Dendritic cell treated with granulocyte-macrophage colony-stimulating factor and Interleukin-4, amounts not matched to agents 40 ng/mL and 50 ng/mL, for 4 days (primary cell): Measurements from ENCODE around the gene VSIG10.
"Not testable (repeated sequence)": the region's sequence is repeated elsewhere in the genome, so short reads cannot be mapped to it uniquely, and the experiment has no call there.

ENCODE experiments used
- H3K27ac Mint-ChIP-seq: one replicate; pipeline ENCODE4 v1.8.0; 2022; ENCODE audit warnings: mild to moderate bottlenecking, mixed read lengths
- H3K27me3 Mint-ChIP-seq: one replicate; pipeline ENCODE4 v1.8.0; 2022; ENCODE audit warnings: mild to moderate bottlenecking, mixed read lengths
- H3K36me3 Mint-ChIP-seq: one replicate; pipeline ENCODE4 v1.8.0; 2022; ENCODE audit warnings: low read depth, mixed read lengths
- H3K4me1 Mint-ChIP-seq: one replicate; pipeline ENCODE4 v1.8.0; 2022; ENCODE audit warnings: low read depth, mixed read lengths
- H3K4me3 Mint-ChIP-seq: one replicate; pipeline ENCODE4 v1.8.0; 2022; ENCODE audit warnings: mild to moderate bottlenecking, moderate library complexity, mixed read lengths
- H3K9me3 Mint-ChIP-seq: one replicate; pipeline ENCODE4 v1.8.0; 2022; ENCODE audit warnings: mixed read lengths
- intact Hi-C: fragments of 100-400 bp; cut with micrococcal nuclease; formaldehyde crosslinking; loops from one replicate; pipeline ENCODE4 v1.15.0; 2022

Gene VSIG10

GRCh38 chr12:118042091-118042490, 61.7 kb downstream of the VSIG10 start:
- no peak overlapping the region for H3K4me3 Mint-ChIP-seq
- H3K27me3 Mint-ChIP-seq, result no peaks in the 10 kb centered on the region
- intact Hi-C loops, result no loop called here
- no peak overlapping the region for H3K27ac Mint-ChIP-seq
- H3K9me3 Mint-ChIP-seq, result no peaks in the 10 kb centered on the region
- peaks cover 100% of the 10 kb centered on the region for H3K36me3 Mint-ChIP-seq
- H3K4me1 Mint-ChIP-seq, result no peaks in the 10 kb centered on the region

- no peak overlapping the region for H3K4me3 Mint-ChIP-seq
- no peaks in the 10 kb centered on the region for H3K4me1 Mint-ChIP-seq
- intact Hi-C loops, result loop anchor here (10.0 kb wide), 1 partner anchor 163 kb away; no protein-coding TSS in a partner anchor
- no peak overlapping the region for H3K27ac Mint-ChIP-seq
- no peaks in the 10 kb centered on the region for H3K27me3 Mint-ChIP-seq
- no peaks in the 10 kb centered on the region for H3K9me3 Mint-ChIP-seq
- H3K36me3 Mint-ChIP-seq, result peaks cover 100% of the 10 kb centered on the region
Observed at GRCh38 chr12:118038137-118038536, 65.7 kb downstream of the VSIG10 start.

- no peaks in the 10 kb centered on the region for H3K4me1 Mint-ChIP-seq
Observed at GRCh38 chr12:118036672-118037411, 67.0 kb downstream of the VSIG10 start.

GRCh38 chr12:118035190-118036041, 68.4 kb downstream of the VSIG10 start:
- no peak overlapping the region for H3K4me3 Mint-ChIP-seq
- H3K9me3 Mint-ChIP-seq, result no peaks in the 10 kb centered on the region
- H3K27ac Mint-ChIP-seq, result no peak overlapping the region
- no peaks in the 10 kb centered on the region for H3K27me3 Mint-ChIP-seq
- H3K36me3 Mint-ChIP-seq, result peaks cover 95% of the 10 kb centered on the region
- no peaks in the 10 kb centered on the region for H3K4me1 Mint-ChIP-seq
- intact Hi-C loops, result loop anchor here (10.0 kb wide), 1 partner anchor 161 kb away; no protein-coding TSS in a partner anchor

More at GRCh38 chr12:118036672-118037411, 67.0 kb downstream of the VSIG10 start:
- Mint-ChIP-seq H3K4me3 (no peak overlapping the region), H3K27ac (no peak overlapping the region), H3K27me3 (no peaks in the 10 kb centered on the region), H3K36me3 (peaks cover 99% of the 10 kb centered on the region), H3K9me3 (no peaks in the 10 kb centered on the region)
- intact Hi-C loops, result loop anchor here (10.0 kb wide), 1 partner anchor 162 kb away; no protein-coding TSS in a partner anchor

GRCh38 chr12:118034429-118035189, 69.2 kb downstream of the VSIG10 start:
- Mint-ChIP-seq H3K27ac (no peak overlapping the region), H3K9me3 (no peaks in the 10 kb centered on the region), H3K4me1 (no peaks in the 10 kb centered on the region), H3K36me3 (peaks cover 94% of the 10 kb centered on the region), H3K27me3 (no peaks in the 10 kb centered on the region), H3K4me3 (no peak overlapping the region)
- intact Hi-C loops, result loop anchor here (10.0 kb wide), 1 partner anchor 160 kb away; no protein-coding TSS in a partner anchor

- Mint-ChIP-seq H3K27ac (no peak overlapping the region), H3K9me3 (no peaks in the 10 kb centered on the region), H3K36me3 (peaks cover 94% of the 10 kb centered on the region), H3K4me1 (no peaks in the 10 kb centered on the region), H3K27me3 (no peaks in the 10 kb centered on the region), H3K4me3 (no peak overlapping the region)
- intact Hi-C loops, result loop anchor here (10.0 kb wide), 1 partner anchor 159 kb away; no protein-coding TSS in a partner anchor
Observed at GRCh38 chr12:118033902-118034301, 69.9 kb downstream of the VSIG10 start.

GRCh38 chr12:118033323-118033722, 70.5 kb downstream of the VSIG10 start:
- Mint-ChIP-seq H3K4me3 (no peak overlapping the region), H3K4me1 (no peaks in the 10 kb centered on the region), H3K27ac (no peak overlapping the region), H3K27me3 (no peaks in the 10 kb centered on the region), H3K36me3 (peaks cover 93% of the 10 kb centered on the region), H3K9me3 (no peaks in the 10 kb centered on the region)
- intact Hi-C loops, result loop anchor here (10.0 kb wide), 1 partner anchor 159 kb away; no protein-coding TSS in a partner anchor

GRCh38 chr12:118032188-118032587, 71.6 kb downstream of the VSIG10 start:
- Mint-ChIP-seq H3K27ac (no peak overlapping the region), H3K9me3 (no peaks in the 10 kb centered on the region), H3K27me3 (no peaks in the 10 kb centered on the region), H3K36me3 (peaks cover 93% of the 10 kb centered on the region), H3K4me3 (no peak overlapping the region), H3K4me1 (no peaks in the 10 kb centered on the region)
- intact Hi-C loops, result loop anchor here (10.0 kb wide), 1 partner anchor 157 kb away; no protein-coding TSS in a partner anchor

GRCh38 chr12:118029166-118029565, 74.6 kb downstream of the VSIG10 start:
- H3K4me1 Mint-ChIP-seq, result no peaks in the 10 kb centered on the region
- peaks cover 92% of the 10 kb centered on the region for H3K36me3 Mint-ChIP-seq
- no peak overlapping the region for H3K4me3 Mint-ChIP-seq
- intact Hi-C loops, result no loop called here
- no peaks in the 10 kb centered on the region for H3K9me3 Mint-ChIP-seq
- no peaks in the 10 kb centered on the region for H3K27me3 Mint-ChIP-seq
- H3K27ac Mint-ChIP-seq, result no peak overlapping the region

- H3K4me3 Mint-ChIP-seq, result no peak overlapping the region
- no peaks in the 10 kb centered on the region for H3K4me1 Mint-ChIP-seq
- H3K9me3 Mint-ChIP-seq, result no peaks in the 10 kb centered on the region
- H3K27ac Mint-ChIP-seq, result no peak overlapping the region
- peaks cover 96% of the 10 kb centered on the region for H3K36me3 Mint-ChIP-seq
- intact Hi-C loops, result no loop called here
- H3K27me3 Mint-ChIP-seq, result no peaks in the 10 kb centered on the region
Observed at GRCh38 chr12:118025168-118025567, 78.6 kb downstream of the VSIG10 start.

GRCh38 chr12:118023301-118023860, 80.4 kb downstream of the VSIG10 start:
- Mint-ChIP-seq H3K9me3 (no peaks in the 10 kb centered on the region), H3K27me3 (no peaks in the 10 kb centered on the region), H3K4me1 (no peaks in the 10 kb centered on the region), H3K4me3 (no peak overlapping the region), H3K27ac (no peak overlapping the region), H3K36me3 (peaks cover 93% of the 10 kb centered on the region)
- intact Hi-C loops, result no loop called here

GRCh38 chr12:118022728-118023109, 81.1 kb downstream of the VSIG10 start:
- H3K9me3 Mint-ChIP-seq, result no peaks in the 10 kb centered on the region

GRCh38 chr12:118022097-118022727, 81.6 kb downstream of the VSIG10 start:
- H3K9me3 Mint-ChIP-seq, H3K27me3 Mint-ChIP-seq, intact Hi-C loops, H3K4me1 Mint-ChIP-seq, H3K4me3 Mint-ChIP-seq, H3K27ac Mint-ChIP-seq: not testable (repeated sequence)
- peaks cover 81% of the 10 kb centered on the region for H3K36me3 Mint-ChIP-seq

More at GRCh38 chr12:118022728-118023109, 81.1 kb downstream of the VSIG10 start:
- Mint-ChIP-seq H3K27ac (no peak overlapping the region), H3K36me3 (peaks cover 86% of the 10 kb centered on the region), H3K27me3 (no peaks in the 10 kb centered on the region), H3K4me1 (peaks cover 4% of the 10 kb centered on the region), H3K4me3 (no peak overlapping the region)
- intact Hi-C loops, result no loop called here
